ENCODE results near the gene FFAR1.

DNA sequence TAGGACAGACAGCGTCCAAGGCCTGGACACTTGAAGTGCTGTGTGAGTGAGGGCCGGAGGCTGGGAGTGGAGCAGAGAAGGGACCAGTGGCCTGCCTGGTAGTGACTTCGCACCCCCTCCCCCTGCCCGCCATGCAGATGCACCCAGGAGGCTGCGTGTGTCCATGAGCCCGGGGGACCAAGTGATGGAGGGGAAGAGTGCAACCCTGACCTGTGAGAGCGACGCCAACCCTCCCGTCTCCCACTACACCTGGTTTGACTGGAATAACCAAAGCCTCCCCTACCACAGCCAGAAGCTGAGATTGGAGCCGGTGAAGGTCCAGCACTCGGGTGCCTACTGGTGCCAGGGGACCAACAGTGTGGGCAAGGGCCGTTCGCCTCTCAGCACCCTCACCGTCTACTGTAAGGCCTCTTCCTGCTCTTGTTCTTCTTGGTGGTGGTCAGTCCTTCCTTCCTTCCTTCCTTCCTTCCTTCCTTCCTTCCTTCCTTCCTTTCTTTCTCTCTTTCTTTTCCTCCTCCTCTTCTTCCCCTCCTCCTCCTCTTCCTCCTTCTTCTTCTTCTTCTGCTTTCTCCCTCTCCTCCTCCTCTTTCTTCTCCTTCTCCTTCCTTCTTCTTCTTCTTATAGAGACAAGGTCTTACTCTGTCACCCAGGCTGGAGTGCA lies 6.0 kb upstream of the FFAR1 start:
- TF ChIP-seq, protein P1, sequence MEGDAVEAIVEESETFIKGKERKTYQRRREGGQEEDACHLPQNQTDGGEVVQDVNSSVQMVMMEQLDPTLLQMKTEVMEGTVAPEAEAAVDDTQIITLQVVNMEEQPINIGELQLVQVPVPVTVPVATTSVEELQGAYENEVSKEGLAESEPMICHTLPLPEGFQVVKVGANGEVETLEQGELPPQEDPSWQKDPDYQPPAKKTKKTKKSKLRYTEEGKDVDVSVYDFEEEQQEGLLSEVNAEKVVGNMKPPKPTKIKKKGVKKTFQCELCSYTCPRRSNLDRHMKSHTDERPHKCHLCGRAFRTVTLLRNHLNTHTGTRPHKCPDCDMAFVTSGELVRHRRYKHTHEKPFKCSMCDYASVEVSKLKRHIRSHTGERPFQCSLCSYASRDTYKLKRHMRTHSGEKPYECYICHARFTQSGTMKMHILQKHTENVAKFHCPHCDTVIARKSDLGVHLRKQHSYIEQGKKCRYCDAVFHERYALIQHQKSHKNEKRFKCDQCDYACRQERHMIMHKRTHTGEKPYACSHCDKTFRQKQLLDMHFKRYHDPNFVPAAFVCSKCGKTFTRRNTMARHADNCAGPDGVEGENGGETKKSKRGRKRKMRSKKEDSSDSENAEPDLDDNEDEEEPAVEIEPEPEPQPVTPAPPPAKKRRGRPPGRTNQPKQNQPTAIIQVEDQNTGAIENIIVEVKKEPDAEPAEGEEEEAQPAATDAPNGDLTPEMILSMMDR (conservative IDR thresholded peaks at IDR 0.05): no peak
- no peak for TF ChIP-seq EZH2 (IDR thresholded peaks at IDR 0.05; ENCODE audit: low read depth)

Measured in PC-9 (cell line).